Measurements from ENCODE around the gene NEDD4L.

GRCh38 chr18:58385472-58385871 lies 341.4 kb downstream of the NEDD4L start:
- TF ChIP-seq YY1 (IDR thresholded peaks at IDR 0.05; ENCODE audit: low read depth) (no peak), SMC3 (IDR thresholded peaks at IDR 0.05; ENCODE audit: low read depth, low read length) (no peak), MXI1 (IDR thresholded peaks at IDR 0.05; ENCODE audit: low read depth, low read length) (no peak), JUND (IDR thresholded peaks at IDR 0.05) (no peak), TAF1 (IDR thresholded peaks at IDR 0.05; ENCODE audit: borderline replicate concordance, low read depth, low read length) (no peak)
- TF ChIP-seq, protein P1, sequence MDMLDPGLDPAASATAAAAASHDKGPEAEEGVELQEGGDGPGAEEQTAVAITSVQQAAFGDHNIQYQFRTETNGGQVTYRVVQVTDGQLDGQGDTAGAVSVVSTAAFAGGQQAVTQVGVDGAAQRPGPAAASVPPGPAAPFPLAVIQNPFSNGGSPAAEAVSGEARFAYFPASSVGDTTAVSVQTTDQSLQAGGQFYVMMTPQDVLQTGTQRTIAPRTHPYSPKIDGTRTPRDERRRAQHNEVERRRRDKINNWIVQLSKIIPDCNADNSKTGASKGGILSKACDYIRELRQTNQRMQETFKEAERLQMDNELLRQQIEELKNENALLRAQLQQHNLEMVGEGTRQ (IDR thresholded peaks at IDR 0.05; ENCODE audit: borderline replicate concordance, low read depth, low read length) = no peak
- TF ChIP-seq, protein P2, sequence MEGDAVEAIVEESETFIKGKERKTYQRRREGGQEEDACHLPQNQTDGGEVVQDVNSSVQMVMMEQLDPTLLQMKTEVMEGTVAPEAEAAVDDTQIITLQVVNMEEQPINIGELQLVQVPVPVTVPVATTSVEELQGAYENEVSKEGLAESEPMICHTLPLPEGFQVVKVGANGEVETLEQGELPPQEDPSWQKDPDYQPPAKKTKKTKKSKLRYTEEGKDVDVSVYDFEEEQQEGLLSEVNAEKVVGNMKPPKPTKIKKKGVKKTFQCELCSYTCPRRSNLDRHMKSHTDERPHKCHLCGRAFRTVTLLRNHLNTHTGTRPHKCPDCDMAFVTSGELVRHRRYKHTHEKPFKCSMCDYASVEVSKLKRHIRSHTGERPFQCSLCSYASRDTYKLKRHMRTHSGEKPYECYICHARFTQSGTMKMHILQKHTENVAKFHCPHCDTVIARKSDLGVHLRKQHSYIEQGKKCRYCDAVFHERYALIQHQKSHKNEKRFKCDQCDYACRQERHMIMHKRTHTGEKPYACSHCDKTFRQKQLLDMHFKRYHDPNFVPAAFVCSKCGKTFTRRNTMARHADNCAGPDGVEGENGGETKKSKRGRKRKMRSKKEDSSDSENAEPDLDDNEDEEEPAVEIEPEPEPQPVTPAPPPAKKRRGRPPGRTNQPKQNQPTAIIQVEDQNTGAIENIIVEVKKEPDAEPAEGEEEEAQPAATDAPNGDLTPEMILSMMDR (IDR thresholded peaks at IDR 0.05) = no peak

Measured in SK-N-SH (cell line).